Neutrophil (primary cell): Measurements from ENCODE around the gene IBA57.

Experiments used
- H3K27ac ChIP-seq: fragments of 200-600 bp; sonication (generic); 2 replicates; pipeline ENCODE4 v1.5.1; 2016; ENCODE audit warnings: mild to moderate bottlenecking, moderate library complexity
- H3K27me3 ChIP-seq: fragments of 200-600 bp; sonication (generic); 2 replicates; pipeline ENCODE4 v1.6.0; 2016; ENCODE audit warnings: mild to moderate bottlenecking
- H3K36me3 ChIP-seq: fragments of 200-600 bp; sonication (generic); 2 replicates; pipeline ENCODE4 v1.5.1; 2017
- H3K4me1 ChIP-seq, 2 experiments: fragments of 200-600 bp in 1 of 2; sonication (generic) in 1 of 2; 1 replicate in 1 of 2; 2 replicates in 1 of 2; pipeline versions ENCODE4 v1.5.1 to v1.6.1; 2013 to 2016; ENCODE audit warnings: low read depth in 1 of 2, low read length in 1 of 2, mild to moderate bottlenecking in 1 of 2, moderate library complexity in 1 of 2; ENCODE audit not compliant: control insufficient read depth in 1 of 2, insufficient read depth in 1 of 2
- H3K4me3 ChIP-seq, 2 experiments: fragments of 200-600 bp in 1 of 2; sonication (generic) in 1 of 2; 1 replicate in 1 of 2; 2 replicates in 1 of 2; pipeline ENCODE4 v1.5.1; 2013 to 2016; ENCODE audit warnings: low read depth in 1 of 2, low read length in 1 of 2, mild to moderate bottlenecking in 1 of 2, moderate library complexity in 1 of 2
- H3K9me3 ChIP-seq: fragments of 200-600 bp; sonication (generic); 2 replicates; pipeline ENCODE4 v1.5.1; 2016
- TF ChIP-seq, protein P1 (sequence below): fragments of 200-600 bp; sonication (generic); IDR thresholded peaks from 2 replicates; pipeline ENCODE4 v1.5.1; 2016; ENCODE audit warnings: antibody characterized with exemption

IBA57 gene

DNA sequence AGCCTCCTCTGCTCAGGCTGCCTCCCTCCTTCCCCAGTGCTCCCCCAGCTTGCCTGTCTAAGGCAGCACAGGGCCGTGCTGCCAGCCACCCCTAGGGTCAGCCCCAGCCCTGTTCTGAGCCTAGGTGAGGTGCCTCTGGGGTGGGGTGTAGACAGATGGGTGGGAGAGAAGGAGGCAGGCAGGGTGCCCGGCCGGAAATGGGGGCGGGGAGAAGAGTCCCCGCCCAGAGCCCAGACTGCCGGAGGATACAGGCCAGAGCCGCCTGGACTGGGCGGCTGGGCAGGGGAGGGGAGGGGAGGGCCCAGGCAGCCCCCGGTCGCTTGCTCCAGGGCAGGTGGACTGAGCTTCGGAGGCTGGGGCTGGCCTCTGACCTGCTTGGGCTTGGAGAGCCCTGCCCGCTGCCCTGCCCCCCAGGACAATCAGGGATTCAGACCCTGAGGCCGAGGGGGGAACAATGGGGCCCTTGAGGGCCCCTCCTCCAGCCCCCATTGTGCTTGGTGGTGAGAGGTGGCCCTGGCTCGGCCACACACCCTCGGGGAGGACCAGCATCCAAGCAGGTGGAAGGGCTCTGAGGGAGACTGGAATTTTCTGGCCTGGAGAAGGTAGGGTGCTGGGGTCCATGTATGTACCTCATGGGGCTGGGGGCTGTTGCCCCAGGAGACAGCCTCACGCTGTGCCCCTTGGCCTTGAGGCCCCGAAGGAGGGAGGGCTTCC is 16.0 kb upstream of the IBA57 start, which contains the start of gene GJC2:
GJC2 (plus strand) TSS at position 525 of the 714 bp plus-strand sequence. CDS start 7,829 bp downstream, outside the sequence.
- H3K9me3 ChIP-seq, result no peaks in the 10 kb centered on the region
- H3K4me3 ChIP-seq, result no peak within 1 kb of the TSS
- no peak within 1 kb of the TSS for H3K27ac ChIP-seq
- H3K27me3 ChIP-seq, result no peaks in the 10 kb centered on the region
- no peaks in the 10 kb centered on the region for H3K4me1 ChIP-seq
- peaks cover 52% of the 10 kb centered on the region for H3K36me3 ChIP-seq
- TF ChIP-seq, protein P1, sequence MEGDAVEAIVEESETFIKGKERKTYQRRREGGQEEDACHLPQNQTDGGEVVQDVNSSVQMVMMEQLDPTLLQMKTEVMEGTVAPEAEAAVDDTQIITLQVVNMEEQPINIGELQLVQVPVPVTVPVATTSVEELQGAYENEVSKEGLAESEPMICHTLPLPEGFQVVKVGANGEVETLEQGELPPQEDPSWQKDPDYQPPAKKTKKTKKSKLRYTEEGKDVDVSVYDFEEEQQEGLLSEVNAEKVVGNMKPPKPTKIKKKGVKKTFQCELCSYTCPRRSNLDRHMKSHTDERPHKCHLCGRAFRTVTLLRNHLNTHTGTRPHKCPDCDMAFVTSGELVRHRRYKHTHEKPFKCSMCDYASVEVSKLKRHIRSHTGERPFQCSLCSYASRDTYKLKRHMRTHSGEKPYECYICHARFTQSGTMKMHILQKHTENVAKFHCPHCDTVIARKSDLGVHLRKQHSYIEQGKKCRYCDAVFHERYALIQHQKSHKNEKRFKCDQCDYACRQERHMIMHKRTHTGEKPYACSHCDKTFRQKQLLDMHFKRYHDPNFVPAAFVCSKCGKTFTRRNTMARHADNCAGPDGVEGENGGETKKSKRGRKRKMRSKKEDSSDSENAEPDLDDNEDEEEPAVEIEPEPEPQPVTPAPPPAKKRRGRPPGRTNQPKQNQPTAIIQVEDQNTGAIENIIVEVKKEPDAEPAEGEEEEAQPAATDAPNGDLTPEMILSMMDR, result no peak

DNA sequence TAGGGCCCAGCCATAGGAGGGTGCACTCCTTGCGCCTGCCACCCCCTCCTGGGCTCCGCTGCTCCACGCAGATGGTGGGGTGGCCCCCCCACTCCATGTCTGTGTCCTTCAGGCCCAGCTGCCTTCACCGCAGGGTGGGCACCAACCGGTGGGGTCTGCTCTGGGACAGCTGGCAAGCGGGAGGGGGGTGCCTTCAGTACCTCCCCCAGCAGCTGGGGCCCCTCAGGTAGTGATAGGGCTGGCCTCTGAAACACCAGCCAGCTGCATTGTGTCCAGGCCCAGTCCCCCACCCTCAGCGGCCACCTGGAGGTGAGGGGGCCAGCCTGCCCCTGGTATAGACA is 15.5 kb upstream of the IBA57 start:
- no peak overlapping the region for H3K4me3 ChIP-seq
- no peaks in the 10 kb centered on the region for H3K27me3 ChIP-seq
- H3K4me1 ChIP-seq, result no peaks in the 10 kb centered on the region
- H3K9me3 ChIP-seq, result no peaks in the 10 kb centered on the region
- H3K36me3 ChIP-seq, result peaks cover 51% of the 10 kb centered on the region
- H3K27ac ChIP-seq, result no peak overlapping the region
- TF ChIP-seq, protein P1, result no peak

DNA sequence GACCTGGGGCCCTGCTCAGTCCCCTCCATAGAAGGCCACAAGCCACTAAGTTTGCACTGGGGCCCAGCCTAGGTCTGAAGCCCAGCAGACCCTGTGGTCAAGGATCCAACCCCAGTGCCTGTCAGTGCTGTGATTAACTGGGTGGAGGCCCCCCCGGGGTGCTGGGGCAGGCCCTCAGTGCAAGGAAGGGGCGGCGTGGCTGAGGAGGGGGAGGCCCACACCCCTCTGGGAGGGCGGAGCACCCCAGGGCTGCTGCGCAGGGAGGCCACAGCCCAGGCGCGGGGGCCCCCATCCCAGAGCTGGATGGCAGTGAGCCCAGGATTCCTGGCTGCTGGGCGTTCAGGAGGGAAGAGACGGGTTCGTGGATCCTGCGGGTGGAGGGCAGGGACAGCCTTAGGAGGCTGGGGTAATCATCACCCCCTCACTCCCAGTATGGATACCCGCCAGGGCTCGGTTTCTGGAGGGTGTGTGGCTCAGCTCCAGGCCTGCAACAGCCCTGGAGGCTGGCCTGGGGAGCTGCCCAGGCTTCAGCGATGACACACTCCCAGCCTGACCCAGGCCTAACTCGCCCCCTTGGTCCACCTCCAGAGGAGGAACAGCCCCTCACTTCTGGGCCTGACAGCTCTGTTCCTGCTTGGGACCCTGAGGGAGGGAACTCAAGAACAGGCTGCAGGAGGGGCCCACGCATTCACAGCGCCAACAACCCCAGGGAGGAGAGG is 15.0 kb upstream of the IBA57 start:
- Histone ChIP-seq H3K9me3 (no peaks in the 10 kb centered on the region), H3K27me3 (no peaks in the 10 kb centered on the region), H3K27ac (no peak overlapping the region), H3K36me3 (peaks cover 46% of the 10 kb centered on the region), H3K4me3 (no peak overlapping the region), H3K4me1 (no peaks in the 10 kb centered on the region)
- TF ChIP-seq, protein P1, result no peak

DNA sequence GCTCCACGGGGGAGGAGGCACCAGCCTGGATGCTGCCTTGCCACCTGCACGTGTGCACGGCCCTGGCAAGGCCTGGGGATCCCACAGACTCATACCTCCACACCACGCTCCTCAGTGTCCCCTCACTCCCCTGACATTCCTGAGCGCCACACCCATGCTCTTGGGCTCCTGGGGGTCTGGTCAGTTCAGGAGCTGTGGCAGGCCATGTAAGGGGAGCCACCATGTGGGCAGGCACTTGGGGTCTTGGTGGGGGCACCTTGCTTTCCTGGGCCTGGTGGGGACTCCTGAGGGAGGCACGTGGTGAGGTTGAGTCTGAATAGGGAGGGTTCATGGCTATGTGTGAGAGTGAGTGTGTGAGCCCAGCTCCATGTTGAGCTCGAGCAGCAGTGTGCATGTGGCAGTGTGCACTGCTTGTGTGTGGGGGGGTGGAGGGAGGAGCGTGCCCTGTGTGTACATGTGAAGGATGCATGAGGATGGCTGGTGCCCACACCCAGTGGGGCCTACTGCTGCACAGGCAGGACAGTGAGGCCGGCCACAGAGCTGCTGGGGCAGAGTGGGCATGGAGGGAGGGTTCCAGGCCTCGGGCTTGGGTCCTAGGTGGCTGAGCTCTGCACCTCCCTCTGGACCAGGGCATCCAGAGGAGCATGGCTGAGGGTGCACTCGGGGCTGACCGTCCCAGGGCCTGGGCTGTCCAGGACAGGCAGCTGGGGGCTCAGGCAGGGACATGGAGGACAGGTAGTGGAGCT is 14.3 kb upstream of the IBA57 start:
- TF ChIP-seq, protein P1, result no peak
- Histone ChIP-seq H3K4me1 (no peaks in the 10 kb centered on the region), H3K4me3 (no peak overlapping the region), H3K36me3 (peaks cover 39% of the 10 kb centered on the region), H3K9me3 (no peaks in the 10 kb centered on the region), H3K27me3 (peaks cover 1% of the 10 kb centered on the region), H3K27ac (no peak overlapping the region)

DNA sequence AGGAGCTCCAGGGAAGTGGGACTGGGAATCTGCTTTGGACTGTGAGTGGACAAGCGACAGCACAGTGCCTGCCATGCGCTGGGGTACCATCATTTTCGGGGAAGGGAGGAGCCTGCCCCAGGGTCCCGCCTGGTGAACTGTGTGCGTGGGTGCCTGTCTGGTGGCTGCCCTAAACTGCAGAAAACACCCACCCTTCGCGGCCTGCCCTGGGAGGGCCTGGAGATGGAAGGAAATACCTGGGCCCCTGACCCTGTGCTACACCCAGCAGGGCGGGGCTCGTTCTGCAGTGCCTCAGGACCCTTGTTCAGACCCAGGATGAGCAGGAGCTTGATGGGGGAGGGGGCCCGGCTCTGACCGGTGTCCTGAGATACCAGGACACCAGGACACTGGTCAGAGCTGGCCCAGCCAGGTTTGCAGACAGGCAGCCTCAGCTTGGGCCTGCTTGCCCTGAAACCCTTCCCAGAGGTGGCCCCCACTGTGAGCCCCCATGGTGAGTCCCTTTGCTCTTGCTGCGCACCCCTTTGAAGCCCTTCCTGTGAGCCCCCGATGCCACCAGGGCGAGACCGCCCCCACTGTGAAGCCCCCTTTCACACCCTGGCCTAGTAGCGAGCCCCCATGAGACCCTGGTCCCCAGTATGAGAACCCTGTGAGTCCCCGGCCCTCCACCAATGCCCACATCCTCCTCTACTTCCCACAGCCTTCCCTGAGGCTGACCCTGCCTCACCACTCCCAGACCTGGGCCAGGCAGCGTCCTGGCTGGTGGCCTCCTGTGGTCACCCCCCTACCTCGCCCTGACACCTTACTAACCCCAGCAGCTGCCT is 13.3 kb upstream of the IBA57 start:
- peaks cover 29% of the 10 kb centered on the region for H3K36me3 ChIP-seq
- no peaks in the 10 kb centered on the region for H3K9me3 ChIP-seq
- H3K4me3 ChIP-seq, result no peak overlapping the region
- TF ChIP-seq, protein P1, result no peak
- H3K27ac ChIP-seq, result no peak overlapping the region
- H3K27me3 ChIP-seq, result peaks cover 11% of the 10 kb centered on the region
- no peaks in the 10 kb centered on the region for H3K4me1 ChIP-seq
